Esophagus squamous epithelium (tissue), 4 donors: ENCODE measurements around the gene CR1L.
"Not testable (repeated sequence)": the region's sequence is repeated elsewhere in the genome, so short reads cannot be mapped to it uniquely, and the experiment has no call there.

ENCODE experiments used
- CTCF ChIP-seq, 6 experiments: fragments of 450-650 bp in 4 of 6; fragments of 200-600 bp in 2 of 6; sonication (generic) in 2 of 6; IDR thresholded peaks; one replicate each; pipeline ENCODE4 v1.5.1; 2016 to 2019; ENCODE audit warnings: antibody characterized with exemption in 6 of 6, mild to moderate bottlenecking in 4 of 6, moderate library complexity in 4 of 6
- POLR2A ChIP-seq, 4 donors: fragments of 450-650 bp; IDR thresholded peaks; one replicate each; pipeline ENCODE4 v1.6.1; 2017; ENCODE audit warnings: antibody characterized with exemption in 4 of 4, mild to moderate bottlenecking in 4 of 4, moderate library complexity in 3 of 4

GRCh38 chr1:207708004-207708403 lies 63.1 kb downstream of the CR1L start:
- not testable (repeated sequence) for TF ChIP-seq CTCF, POLR2A (IDR thresholded peaks at IDR 0.05)
